Pancreas (tissue), 10 donors: Measurements from ENCODE around the gene COL20A1. TPM values are rescaled to one million over a fixed set of nuclear protein-coding genes. Genes with fewer than 3 reads are reported as not detected.

ENCODE experiments used
- ATAC-seq, 4 donors: fragments of 200-7000 bp; cut with Tn5 transposase; one replicate each; pipeline versions ENCODE4 v1.8.0 to v1.9.1; 2020; ENCODE audit warnings: mild to moderate bottlenecking in 4 of 4, moderate library complexity in 4 of 4
- DNase-seq, 6 donors: peaks; one replicate each; pipeline ENCODE4 v3.0.0-alpha.2; 2020
- FAIRE-seq: peaks from 2 replicates; lab custom pipeline; 2012; peaks lifted over from hg19 to GRCh38; lab: Jason Lieb, UNC
- H3K27ac ChIP-seq, 4 donors: fragments of 200-600 bp; sonication (generic); 1 replicate in 3 of 4; 2 replicates in 1 of 4; pipeline versions ENCODE4 v1.5.0 to v1.8.0; 2020
- H3K27me3 ChIP-seq, 4 donors: fragments of 200-600 bp; one replicate each; pipeline ENCODE4 v1.8.0; 2021
- H3K36me3 ChIP-seq, 3 donors: fragments of 200-600 bp; sonication (generic) in 1 of 3; one replicate each; pipeline versions ENCODE4 v1.5.0 to v1.8.0; 2020 to 2021
- H3K4me1 ChIP-seq, 3 donors: fragments of 200-600 bp; one replicate each; pipeline ENCODE4 v1.8.0; 2021
- H3K4me3 ChIP-seq, 4 donors: fragments of 200-600 bp; sonication (generic) in 2 of 4; one replicate each; pipeline versions ENCODE4 v1.5.0 to v1.8.0; 2020 to 2021
- H3K9me3 ChIP-seq, 4 donors: fragments of 200-600 bp; one replicate each; pipeline ENCODE4 v1.8.0; 2021
- CTCF ChIP-seq, 4 donors: fragments of 200-600 bp; sonication (generic) in 3 of 4; IDR thresholded peaks; one replicate each; pipeline versions ENCODE4 v1.5.0 to v1.8.0; 2021; ENCODE audit warnings: antibody characterized with exemption in 4 of 4
- WGBS, 2 donors: extraction: QIAGEN DNeasy Blood & Tissue Kit; methylation state at CpG; one replicate each; pipeline ENCODE4 v1.1.7; 2013; 5-methylcytosine and 5-hydroxymethylcytosine counted together
- intact Hi-C, 3 donors: fragments of 100-400 bp; cut with DNase I; formaldehyde crosslinking; loops; one replicate each; pipeline versions ENCODE4 v1.11.1 to v1.14.2; 2022
- polyA plus RNA-seq, 2 donors: library from polyadenylated mRNA; stranded (reverse); fragments of 200-250 nt; gene quantifications; one replicate each; pipeline ENCODE4 v1.2.3, GENCODE V29; 2013
- total RNA-seq, 6 donors: library from RNA; stranded (reverse); fragmentation: NEBNext Ultra II Directional in 4 of 6; extraction: Animal tissue kit (Norgen Biotek cat#: 25700) in 4 of 6; gene quantifications; one replicate each; pipeline versions ENCODE4 v1.2.1 to v1.2.4, GENCODE V29; 2021 to 2023
- donor health status: healthy with polysubstance abuse.
- donor health status: DM: no; HTN: no; CAD: no; lungs with moderate emphysema.
- donor health status: DM: no; HTN: no; CAD: no.
- donor health status: control.
- donor health status: control.
- donor health status: Bipolar disorder and iron deficiency.
- donor health status: DM: yes; HTN: yes; CAD: no.
- donor health status: DM: no; HTN: no; CAD: no.
- donor health status: DM: no; HTN: no; CAD: no.
- donor health status: DM: yes; HTN: yes; CAD: no.

The COL20A1 gene
- total and polyA plus RNA-seq, 8 donors, result 0.05 TPM; not detected in 7

DNA sequence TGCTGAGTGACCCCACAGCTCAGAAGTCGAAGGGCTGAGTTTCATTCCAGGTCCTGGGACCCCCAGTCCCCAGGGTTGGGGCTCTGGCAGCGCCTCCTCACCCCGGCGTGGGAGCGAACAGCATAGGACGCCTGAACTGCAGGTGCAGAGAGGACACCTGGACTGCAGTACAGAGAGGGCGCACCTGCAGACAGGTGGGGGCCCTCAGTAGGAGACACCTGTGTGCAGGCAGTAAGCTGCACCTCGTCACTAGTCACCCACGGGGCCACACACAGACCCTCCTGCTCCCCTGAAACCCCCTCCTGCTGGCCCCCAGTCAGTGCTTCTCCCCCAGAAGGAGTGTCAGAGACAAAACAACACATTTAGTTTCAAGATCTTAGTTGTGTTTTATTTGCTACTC is 30.1 kb upstream of the COL20A1 start:
- intact Hi-C loops, result no loop called here
- FAIRE-seq, result no peak
- no peak for ATAC-seq
- H3K4me3 ChIP-seq, result no peak overlapping the region
- no peak for DNase-seq
- TF ChIP-seq CTCF (IDR thresholded peaks at IDR 0.05), result no peak
- H3K27me3 ChIP-seq, result no peaks in the 10 kb centered on the region
- H3K36me3 ChIP-seq, result no peaks in the 10 kb centered on the region
- no peaks in the 10 kb centered on the region for H3K4me1 ChIP-seq
- no peaks in the 10 kb centered on the region for H3K9me3 ChIP-seq
- H3K27ac ChIP-seq, result no peak overlapping the region
- 36 to 44% methylated on average over 9 of the region's 9 CpGs for WGBS, 2 donors

- intact Hi-C loops, result no loop called here
- TF ChIP-seq CTCF (IDR thresholded peaks at IDR 0.05), result no peak
- Histone ChIP-seq H3K27ac (no peak overlapping the region), H3K27me3 (no peaks in the 10 kb centered on the region), H3K9me3 (no peaks in the 10 kb centered on the region), H3K4me1 (no peaks in the 10 kb centered on the region), H3K36me3 (no peaks in the 10 kb centered on the region), H3K4me3 (no peak overlapping the region)
- ATAC-seq (no peak), DNase-seq (no peak), FAIRE-seq (no peak)
- WGBS, 2 donors, result 56 to 69% methylated on average over 10 of the region's 10 CpGs
These were observed 29.0 kb upstream of the COL20A1 start for GRCh38 chr20:63264000-63264399.

DNA sequence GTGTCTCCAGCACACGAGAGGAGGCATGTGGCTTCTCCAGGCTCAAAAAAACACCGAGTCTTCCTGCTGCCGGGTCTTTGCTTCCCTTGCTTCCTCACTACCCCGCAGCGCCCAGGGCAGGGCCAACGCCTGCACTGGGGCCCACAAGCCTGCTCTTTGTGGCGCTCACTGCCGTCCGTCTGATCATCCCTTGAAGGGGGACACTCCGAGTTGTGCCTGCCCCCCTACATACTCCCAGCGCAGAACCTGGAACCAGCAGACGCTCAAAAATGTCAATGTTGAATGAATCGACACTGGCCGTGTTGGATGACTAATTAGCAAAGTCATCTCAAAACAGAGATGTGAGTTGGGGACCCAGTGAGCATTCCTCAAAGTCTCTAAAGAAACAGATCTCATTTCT is 28.5 kb upstream of the COL20A1 start:
- Histone ChIP-seq H3K4me3 (no peak overlapping the region), H3K4me1 (no peaks in the 10 kb centered on the region), H3K36me3 (no peaks in the 10 kb centered on the region), H3K27me3 (no peaks in the 10 kb centered on the region), H3K27ac (no peak overlapping the region), H3K9me3 (no peaks in the 10 kb centered on the region)
- intact Hi-C loops, result no loop called here
- no peak for TF ChIP-seq CTCF (IDR thresholded peaks at IDR 0.05)
- FAIRE-seq, result no peak
- 19 to 31% methylated on average over 14 of the region's 14 CpGs for WGBS, 2 donors
- DNase-seq, result no peak
- no peak for ATAC-seq

DNA sequence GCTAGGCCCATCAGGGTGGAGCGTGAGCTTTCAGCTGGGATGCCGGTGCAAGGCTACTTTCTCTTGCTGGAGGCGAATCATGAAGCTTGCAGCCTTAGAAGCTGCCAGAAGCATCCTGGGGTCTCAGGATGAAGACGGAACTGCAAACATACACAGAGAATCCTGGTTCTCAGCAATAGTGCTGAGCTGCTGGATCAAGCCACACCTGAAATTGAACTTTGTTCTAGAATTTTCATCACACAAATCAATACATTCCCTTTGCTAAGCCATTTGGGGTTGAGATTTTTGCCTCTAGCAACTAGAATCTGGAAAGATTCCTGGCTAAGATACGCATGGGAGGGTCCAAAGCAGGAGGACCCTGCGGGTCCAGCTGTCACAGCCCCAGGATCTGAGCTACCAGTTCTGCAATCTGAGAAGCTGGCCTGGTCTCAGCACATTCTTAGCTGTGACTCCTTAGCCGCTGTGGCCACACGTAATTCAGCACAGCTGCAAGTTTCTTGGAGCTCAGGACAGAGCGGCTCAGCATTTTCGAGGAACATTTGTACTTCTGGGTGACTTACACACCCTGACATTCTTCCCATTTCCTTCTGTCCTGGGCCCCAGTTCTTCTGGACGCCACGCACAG is 27.0 kb upstream of the COL20A1 start:
- ATAC-seq (no peak), DNase-seq (no peak), FAIRE-seq (no peak)
- H3K4me1 ChIP-seq, result no peaks in the 10 kb centered on the region
- TF ChIP-seq CTCF (IDR thresholded peaks at IDR 0.05), result no peak
- 58 to 69% methylated on average over 12 of the region's 12 CpGs for WGBS, 2 donors
- no peaks in the 10 kb centered on the region for H3K9me3 ChIP-seq
- no peaks in the 10 kb centered on the region for H3K36me3 ChIP-seq
- H3K27me3 ChIP-seq, result no peaks in the 10 kb centered on the region
- H3K27ac ChIP-seq, result no peak overlapping the region
- H3K4me3 ChIP-seq, result no peak overlapping the region
- intact Hi-C loops, result no loop called here

DNA sequence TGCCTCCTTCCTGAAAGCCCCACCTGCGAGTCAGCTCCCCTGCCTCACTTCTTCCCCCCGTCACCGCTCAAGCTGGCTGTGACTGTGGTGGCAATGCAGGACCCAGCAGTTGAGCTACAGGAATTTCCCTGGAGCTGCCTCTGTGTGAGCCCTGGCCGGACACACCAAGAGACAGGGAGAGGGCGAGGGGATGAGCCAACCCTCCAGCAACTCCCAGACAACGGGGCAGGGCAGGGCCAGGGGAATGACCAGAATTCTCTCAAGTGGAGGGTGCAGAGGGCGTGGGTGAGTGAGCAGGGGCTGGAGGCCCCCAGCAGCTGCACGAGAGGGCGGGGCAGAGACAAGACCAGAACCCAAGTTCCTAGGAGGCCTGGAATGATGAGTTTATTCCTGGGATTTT is 25.3 kb upstream of the COL20A1 start:
- H3K4me3 ChIP-seq, result no peak overlapping the region
- H3K9me3 ChIP-seq, result no peaks in the 10 kb centered on the region
- FAIRE-seq, result no peak
- WGBS, 2 donors, result 52 to 67% methylated on average over 9 of the region's 9 CpGs
- TF ChIP-seq CTCF (IDR thresholded peaks at IDR 0.05), result no peak
- no peaks in the 10 kb centered on the region for H3K36me3 ChIP-seq
- no peaks in the 10 kb centered on the region for H3K27me3 ChIP-seq
- intact Hi-C loops, result no loop called here
- no peak for DNase-seq
- ATAC-seq, result no peak
- H3K27ac ChIP-seq, result no peak overlapping the region
- H3K4me1 ChIP-seq, result peaks cover 0 to 3% (median 3%) of the 10 kb centered on the region in 3 donors
